Breast epithelium (tissue), 4 donors: ENCODE results near the gene GLYR1. TPM values are rescaled to one million over a fixed set of nuclear protein-coding genes. Genes with fewer than 3 reads are reported as not detected.

Experiments used
- DNase-seq, 2 donors: peaks; one replicate each; pipeline ENCODE4 v3.0.0-alpha.2; 2019; ENCODE audit warnings: low spot score in 2 of 2
- H3K27ac ChIP-seq, 2 donors: fragments of 200-600 bp; sonication (generic) in 1 of 2; one replicate each; pipeline ENCODE4 v1.5.1; 2016 to 2019; ENCODE audit warnings: mild to moderate bottlenecking in 1 of 2
- H3K27me3 ChIP-seq, 2 donors: fragments of 200-600 bp; sonication (generic) in 1 of 2; one replicate each; pipeline versions ENCODE4 v1.5.1 to v1.6.0; 2017 to 2019; ENCODE audit warnings: control low read depth in 1 of 2, mild to moderate bottlenecking in 1 of 2
- H3K36me3 ChIP-seq: fragments of 200-600 bp; one replicate; pipeline ENCODE4 v1.5.1; 2019
- H3K4me1 ChIP-seq, 2 donors: fragments of 200-600 bp; sonication (generic); one replicate each; pipeline ENCODE4 v1.5.1; 2016 to 2019; ENCODE audit warnings: control low read depth in 1 of 2
- H3K4me3 ChIP-seq, 3 donors: fragments of 200-600 bp; sonication (generic); 1 replicate in 2 of 3; 2 replicates in 1 of 3; pipeline ENCODE4 v1.5.1; 2016 to 2019; ENCODE audit warnings: mild to moderate bottlenecking in 3 of 3, moderate library complexity in 2 of 3
- H3K9me3 ChIP-seq, 2 donors: fragments of 200-600 bp; sonication (generic) in 1 of 2; one replicate each; pipeline ENCODE4 v1.5.1; 2016 to 2019; ENCODE audit warnings: control low read depth in 1 of 2
- CTCF ChIP-seq, 3 donors: fragments of 450-650 bp; IDR thresholded peaks; one replicate each; pipeline ENCODE4 v1.5.1; 2016 to 2017; ENCODE audit warnings: antibody characterized with exemption in 3 of 3, mild to moderate bottlenecking in 3 of 3, moderate library complexity in 3 of 3
- POLR2A ChIP-seq: fragments of 450-650 bp; IDR thresholded peaks from one replicate; pipeline ENCODE4 v1.6.1; 2016; ENCODE audit warnings: antibody characterized with exemption, mild to moderate bottlenecking, moderate library complexity
- POLR2AphosphoS5 ChIP-seq, 3 donors: sonication (generic); formaldehyde crosslinking; IDR thresholded peaks; one replicate each; pipeline ENCODE4 v1.6.1; 2017; ENCODE audit warnings: antibody characterized with exemption in 3 of 3
- intact Hi-C: fragments of 100-400 bp; cut with DNase I; formaldehyde crosslinking; loops from one replicate; pipeline ENCODE4 v1.15.1; 2023; ENCODE audit warnings: low total_unique reads
- total RNA-seq, 3 donors: library from RNA; depleted of rRNA; stranded (reverse); fragments of >200 nt; gene quantifications; one replicate each; pipeline ENCODE4 v1.1.0, GENCODE V29; 2016

The GLYR1 gene
- total RNA-seq, 3 donors from 2014 or later, result 57.2 to 79.0 (median 58.1) TPM

- intact Hi-C loops, result no loop called here
- peaks cover 11% of the 10 kb centered on the region for H3K36me3 ChIP-seq
Measured at GRCh38 chr16:4753227-4753626, 93.9 kb downstream of the GLYR1 start.

More at GRCh38 chr16:4753227-4753626, 93.9 kb downstream of the GLYR1 start:
- DNase-seq, result no peak
- no peak overlapping the region for H3K4me3 ChIP-seq
- H3K9me3 ChIP-seq, result no peaks in the 10 kb centered on the region
- H3K27me3 ChIP-seq, result no peaks in the 10 kb centered on the region
- no peaks in the 10 kb centered on the region for H3K4me1 ChIP-seq
- TF ChIP-seq POLR2AphosphoS5 (IDR thresholded peaks at IDR 0.05) (no peak), POLR2A (no peak), CTCF (IDR thresholded peaks at IDR 0.05) (no peak)
- no peak overlapping the region for H3K27ac ChIP-seq

Other genes with a start within 250 kb of the GLYR1 start
- 10 to 100 TPM in 1 of 3 donors, 1 to 10 TPM in 2; 5.8 to 11.3 (median 7.2) TPM for gene UBALD1, start 232.4 kb downstream of the GLYR1 start, total RNA-seq
- gene MGRN1, start 222.5 kb downstream of the GLYR1 start, total RNA-seq, result 10 to 100 TPM; 26.7 to 28.5 (median 27.9) TPM
- gene NUDT16L1, start 153.7 kb downstream of the GLYR1 start, total RNA-seq, result 10 to 100 TPM; 22.4 to 38.0 (median 32.3) TPM
- gene ANKS3, start 113.0 kb downstream of the GLYR1 start, total RNA-seq, result 10 to 100 TPM; 12.6 to 33.1 (median 23.6) TPM
- 1 to 10 TPM; 1.3 to 2.3 (median 1.8) TPM for gene DNAAF8, start 112.8 kb downstream of the GLYR1 start, total RNA-seq
- gene ZNF500, start 80.1 kb downstream of the GLYR1 start, total RNA-seq, result 10 to 100 TPM in 2 of 3 donors, 1 to 10 TPM in 1; 8.2 to 17.0 (median 16.4) TPM
- gene SEPTIN12, start 58.9 kb downstream of the GLYR1 start, total RNA-seq, result not detected
- gene SMIM22, start 51.9 kb downstream of the GLYR1 start, total RNA-seq, result 10 to 100 TPM in 2 of 3 donors, not detected in 1; 49.0 to 58.7 TPM
- 10 to 100 TPM in 2 of 3 donors, 1 to 10 TPM in 1; 6.6 to 23.3 (median 21.2) TPM for gene ROGDI, start 44.7 kb downstream of the GLYR1 start, total RNA-seq
- gene UBN1, start 193 bp upstream of the GLYR1 start, total RNA-seq, result 10 to 100 TPM; 28.8 to 32.8 (median 29.1) TPM
- 100 to 1,000 TPM in 1 of 3 donors, 10 to 100 TPM in 2; 53.1 to 169 (median 97.5) TPM for gene PPL, start 89.9 kb upstream of the GLYR1 start, total RNA-seq
- gene SEC14L5, start 111.0 kb upstream of the GLYR1 start, total RNA-seq, result 1 to 10 TPM in 1 of 3 donors, under 1 TPM in 2; 0.33 to 1.3 (median 0.59) TPM
- 10 to 100 TPM; 18.4 to 26.2 (median 21.8) TPM for gene NAGPA, start 186.6 kb upstream of the GLYR1 start, total RNA-seq
- gene C16orf89, start 218.7 kb upstream of the GLYR1 start, total RNA-seq, result 10 to 100 TPM in 1 of 3 donors, 1 to 10 TPM in 2; 5.1 to 10.2 (median 6.4) TPM
- 10 to 100 TPM; 14.4 to 21.2 (median 16.7) TPM for gene ALG1, start 224.6 kb upstream of the GLYR1 start, total RNA-seq